Activated naive CD4-positive, alpha-beta T cell treated with anti-CD3 and anti-CD28 coated beads for 36 hours (primary cell): Measurements from ENCODE around the gene ETS1. TPM values are rescaled to one million over a fixed set of nuclear protein-coding genes. Genes with fewer than 3 reads are reported as not detected.

ENCODE experiments used
- CTCF ChIA-PET: fragments of 350-600 bp; sonication (Branson Sonifier 250); formaldehyde crosslinking; loops from one replicate; lab custom pipeline; 2021; ENCODE audit warnings: antibody characterized with exemption; lab: Charles Lee
- DNase-seq: peaks from one replicate; pipeline ENCODE4 v3.0.0-alpha.2; 2020
- H3K27ac Mint-ChIP-seq: one replicate; pipeline ENCODE4 v1.8.0; 2021; ENCODE audit warnings: mild to moderate bottlenecking, mixed read lengths
- H3K27me3 Mint-ChIP-seq: one replicate; pipeline ENCODE4 v1.8.0; 2021; ENCODE audit warnings: low read depth, mixed read lengths
- H3K36me3 Mint-ChIP-seq: one replicate; pipeline ENCODE4 v1.8.0; 2021; ENCODE audit warnings: low read depth, mixed read lengths
- H3K4me1 Mint-ChIP-seq: one replicate; pipeline ENCODE4 v1.8.0; 2021; ENCODE audit warnings: low read depth, mixed read lengths
- H3K4me3 Mint-ChIP-seq: one replicate; pipeline ENCODE4 v1.8.0; 2021; ENCODE audit warnings: mild to moderate bottlenecking, moderate library complexity, mixed read lengths
- H3K9me3 Mint-ChIP-seq: one replicate; pipeline ENCODE4 v1.8.0; 2021; ENCODE audit warnings: mixed read lengths
- intact Hi-C: fragments of 100-400 bp; cut with micrococcal nuclease; formaldehyde crosslinking; loops from one replicate; pipeline ENCODE4 v1.15.1; 2023
- total RNA-seq, 2 experiments: library from RNA; stranded (reverse); gene quantifications; one replicate each; pipeline ENCODE4 v1.2.3, GENCODE V29; 2021

Gene ETS1
- total RNA-seq, 2 experiments from 2014 or later: 336 to 338 TPM

GRCh38 chr11:128493570-128493965 lies 93.8 kb downstream of the ETS1 start:
- H3K4me1 Mint-ChIP-seq: peaks cover 96% of the 10 kb centered on the region
- H3K36me3 Mint-ChIP-seq: peaks cover 79% of the 10 kb centered on the region
- intact Hi-C loops: no loop called here
- CTCF ChIA-PET: interaction anchor here (0.8 to 2.9 kb wide), 5 partner anchors 9 to 24 kb away, joined by 3 to 10 read pairs (median 5); no protein-coding TSS in a partner anchor
- H3K27me3 Mint-ChIP-seq: no peaks in the 10 kb centered on the region
- H3K27ac Mint-ChIP-seq: peak overlapping the region; percentile 92
- no peaks in the 10 kb centered on the region for H3K9me3 Mint-ChIP-seq
- H3K4me3 Mint-ChIP-seq: peak overlapping the region; percentile 35
- no peak for DNase-seq

DNA sequence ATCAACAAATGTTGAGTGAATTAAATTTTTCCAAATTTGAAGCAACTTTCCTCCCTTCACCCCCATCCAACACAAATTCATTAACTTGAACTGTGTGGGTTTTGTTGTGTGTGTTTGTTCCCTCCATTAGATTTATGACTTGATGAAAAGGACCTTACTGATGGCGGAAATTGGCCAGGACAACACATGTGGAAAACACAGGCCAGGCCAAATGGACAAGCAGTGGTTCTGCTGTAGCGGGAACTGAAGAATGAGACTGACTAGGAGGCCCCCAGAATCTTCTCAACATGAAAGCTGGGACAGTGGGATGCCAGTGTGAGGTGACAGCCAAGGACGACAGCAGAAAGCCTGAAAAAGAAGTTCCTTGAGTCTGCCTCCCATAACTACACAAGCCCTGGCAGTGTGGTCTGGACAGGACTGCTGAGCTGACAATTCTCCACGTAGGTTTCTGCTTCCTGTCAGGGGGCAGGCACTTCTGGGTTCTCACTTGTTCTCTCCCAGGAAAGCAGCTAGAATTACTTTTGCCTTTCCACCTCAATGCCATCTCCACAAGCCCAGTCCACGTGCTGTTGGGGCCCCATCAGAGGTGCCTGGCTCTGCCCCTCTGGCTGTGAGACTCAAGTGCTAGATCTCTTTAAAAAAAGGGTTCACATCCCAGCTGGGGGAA lies 94.3 kb downstream of the ETS1 start:
- Mint-ChIP-seq H3K36me3 (peaks cover 84% of the 10 kb centered on the region), H3K9me3 (no peaks in the 10 kb centered on the region), H3K4me3 (peak overlapping the region; percentile 35), H3K27ac (peak overlapping the region; percentile 92), H3K27me3 (no peaks in the 10 kb centered on the region), H3K4me1 (peaks cover 96% of the 10 kb centered on the region)
- peak; percentile 65 for DNase-seq
- intact Hi-C loops: no loop called here
- CTCF ChIA-PET: interaction anchor here (0.8 to 2.9 kb wide), 9 partner anchors 8 to 203 kb away, joined by 3 to 10 read pairs (median 4); no protein-coding TSS in a partner anchor

GRCh38 chr11:128492461-128492860 lies 94.9 kb downstream of the ETS1 start:
- no peaks in the 10 kb centered on the region for H3K27me3 Mint-ChIP-seq
- peaks cover 83% of the 10 kb centered on the region for H3K36me3 Mint-ChIP-seq
- DNase-seq: peak; percentile 39
- peak overlapping the region; percentile 92 for H3K27ac Mint-ChIP-seq
- H3K9me3 Mint-ChIP-seq: no peaks in the 10 kb centered on the region
- peaks cover 95% of the 10 kb centered on the region for H3K4me1 Mint-ChIP-seq
- CTCF ChIA-PET: interaction anchor here (0.8 to 2.9 kb wide), 8 partner anchors 8 to 202 kb away, joined by 3 to 10 read pairs (median 4); no protein-coding TSS in a partner anchor
- intact Hi-C loops: no loop called here
- peak overlapping the region; percentile 35 for H3K4me3 Mint-ChIP-seq

GRCh38 chr11:128491195-128491936 lies 96.0 kb downstream of the ETS1 start:
- no peaks in the 10 kb centered on the region for H3K9me3 Mint-ChIP-seq
- CTCF ChIA-PET: interaction anchor here (0.8 to 2.6 kb wide), 7 partner anchors 10 to 37 kb away, joined by 3 to 16 read pairs (median 5); no protein-coding TSS in a partner anchor
- H3K4me3 Mint-ChIP-seq: peak overlapping the region; percentile 23
- DNase-seq: peak; percentile 34
- intact Hi-C loops: loop anchor here (1.0 kb wide), 1 partner anchor 8 kb away; no protein-coding TSS in a partner anchor
- peaks cover 83% of the 10 kb centered on the region for H3K36me3 Mint-ChIP-seq
- peak overlapping the region; percentile 92 for H3K27ac Mint-ChIP-seq
- no peaks in the 10 kb centered on the region for H3K27me3 Mint-ChIP-seq
- peaks cover 93% of the 10 kb centered on the region for H3K4me1 Mint-ChIP-seq

GRCh38 chr11:128490092-128490491 lies 97.3 kb downstream of the ETS1 start:
- no peaks in the 10 kb centered on the region for H3K9me3 Mint-ChIP-seq
- peaks cover 93% of the 10 kb centered on the region for H3K4me1 Mint-ChIP-seq
- peak overlapping the region; percentile 19 for H3K4me3 Mint-ChIP-seq
- DNase-seq: peak; percentile 22
- CTCF ChIA-PET: interaction anchor here (0.6 to 2.2 kb wide), 9 partner anchors 9 to 333 kb away, joined by 3 to 16 read pairs (median 4); no protein-coding TSS in a partner anchor
- intact Hi-C loops: no loop called here
- peak overlapping the region; percentile 92 for H3K27ac Mint-ChIP-seq
- no peaks in the 10 kb centered on the region for H3K27me3 Mint-ChIP-seq
- H3K36me3 Mint-ChIP-seq: peaks cover 83% of the 10 kb centered on the region

DNA sequence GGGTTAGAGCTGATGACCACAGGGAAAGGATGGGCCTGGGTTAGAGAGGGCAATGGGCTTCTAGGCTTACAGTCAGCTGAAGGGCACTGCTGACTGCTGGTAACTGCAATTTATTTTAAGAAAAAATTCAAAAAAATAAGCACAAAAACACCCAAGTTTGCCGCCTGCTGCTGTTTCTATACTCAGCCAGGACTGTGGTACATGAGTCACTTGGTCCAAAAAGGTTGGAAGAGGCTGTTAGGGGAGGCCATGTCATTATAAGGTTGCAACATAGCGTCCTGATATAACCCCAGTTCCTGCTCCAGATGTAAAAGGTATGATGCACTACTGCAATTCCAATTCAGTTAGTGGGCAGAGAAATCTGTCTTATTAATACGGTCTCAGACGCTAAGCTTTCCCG lies 98.9 kb downstream of the ETS1 start:
- H3K27me3 Mint-ChIP-seq: no peaks in the 10 kb centered on the region
- DNase-seq: peak; percentile 72
- CTCF ChIA-PET: interaction anchor here (1.1 to 2.8 kb wide), 3 partner anchors 15 to 142 kb away, joined by 3 to 7 read pairs (median 4); no protein-coding TSS in a partner anchor
- peaks cover 92% of the 10 kb centered on the region for H3K36me3 Mint-ChIP-seq
- peaks cover 94% of the 10 kb centered on the region for H3K4me1 Mint-ChIP-seq
- no peaks in the 10 kb centered on the region for H3K9me3 Mint-ChIP-seq
- intact Hi-C loops: no loop called here
- H3K27ac Mint-ChIP-seq: peak overlapping the region; percentile 92
- H3K4me3 Mint-ChIP-seq: peak overlapping the region; percentile 40

DNA sequence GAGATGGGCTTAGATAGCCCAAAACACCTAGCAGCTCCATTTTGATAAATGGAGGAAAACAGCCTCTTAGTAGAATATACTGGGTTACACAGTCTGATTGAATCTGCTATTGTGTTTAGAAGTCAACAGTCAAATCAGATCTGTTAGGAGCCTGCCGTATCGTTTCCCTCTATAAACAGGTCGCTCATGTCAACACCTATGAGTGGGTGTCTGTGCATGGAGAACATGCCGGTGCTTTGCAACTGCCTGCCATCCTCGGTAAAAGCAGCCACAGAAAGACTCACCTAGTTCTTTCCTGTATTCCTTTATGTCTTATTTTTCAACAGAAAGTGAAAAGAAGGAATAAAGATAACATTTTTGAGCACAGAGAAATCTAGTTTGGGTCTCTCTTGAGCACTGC lies 99.4 kb downstream of the ETS1 start:
- no peaks in the 10 kb centered on the region for H3K9me3 Mint-ChIP-seq
- peaks cover 92% of the 10 kb centered on the region for H3K36me3 Mint-ChIP-seq
- peak overlapping the region; percentile 39 for H3K4me3 Mint-ChIP-seq
- H3K27me3 Mint-ChIP-seq: no peaks in the 10 kb centered on the region
- CTCF ChIA-PET: interaction anchor here (0.8 to 2.8 kb wide), 6 partner anchors 11 to 143 kb away, joined by 3 to 7 read pairs (median 4); no protein-coding TSS in a partner anchor
- peaks cover 94% of the 10 kb centered on the region for H3K4me1 Mint-ChIP-seq
- intact Hi-C loops: no loop called here
- DNase-seq: peak; percentile 55
- peak overlapping the region; percentile 92 for H3K27ac Mint-ChIP-seq

- Mint-ChIP-seq H3K4me1 (peaks cover 93% of the 10 kb centered on the region), H3K4me3 (peak overlapping the region; percentile 68), H3K27me3 (no peaks in the 10 kb centered on the region), H3K27ac (peak overlapping the region; percentile 95), H3K9me3 (no peaks in the 10 kb centered on the region), H3K36me3 (peaks cover 95% of the 10 kb centered on the region)
- intact Hi-C loops: no loop called here
- CTCF ChIA-PET: interaction anchor here (0.7 to 2.4 kb wide), 7 partner anchors 9 to 148 kb away, joined by 3 to 10 read pairs (median 5); no protein-coding TSS in a partner anchor
- DNase-seq: peak; percentile 14
Observed at GRCh38 chr11:128484172-128484571, 103.2 kb downstream of the ETS1 start.

DNA sequence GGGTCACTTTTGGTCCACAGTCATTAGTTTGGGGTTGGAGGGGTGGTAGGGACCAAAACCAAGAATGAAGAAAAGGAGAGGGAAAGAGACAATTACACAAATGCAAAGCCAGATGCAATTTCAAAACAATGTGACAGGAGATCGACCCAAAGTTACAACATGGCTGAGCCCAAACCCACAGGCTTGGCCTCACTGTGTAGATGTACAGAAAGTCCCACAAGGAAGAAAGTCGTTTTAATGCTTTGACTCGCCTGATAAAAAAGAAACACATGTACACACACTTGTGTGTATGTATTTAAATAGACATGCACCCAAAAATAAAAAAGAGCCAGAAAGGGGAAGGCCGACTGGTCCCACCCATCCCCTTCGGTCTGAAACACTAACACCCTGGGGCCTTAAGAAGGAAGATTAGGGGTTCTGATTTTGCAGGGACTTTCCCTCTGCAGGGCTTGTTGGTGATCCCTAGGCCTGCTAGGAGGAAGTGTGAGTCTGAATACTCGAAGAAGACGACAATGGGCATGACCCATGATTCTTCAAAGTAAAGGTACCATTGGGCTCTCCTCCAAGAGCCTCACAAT lies 104.1 kb downstream of the ETS1 start:
- intact Hi-C loops: loop anchor here (1.0 to 2.0 kb wide), 3 partner anchors 8 to 16 kb away; no protein-coding TSS in a partner anchor
- CTCF ChIA-PET: interaction anchor here (0.7 to 3.6 kb wide), 14 partner anchors 8 to 193 kb away, joined by 3 to 16 read pairs (median 4); no protein-coding TSS in a partner anchor
- no peaks in the 10 kb centered on the region for H3K9me3 Mint-ChIP-seq
- peak overlapping the region; percentile 95 for H3K27ac Mint-ChIP-seq
- peaks cover 95% of the 10 kb centered on the region for H3K36me3 Mint-ChIP-seq
- H3K4me1 Mint-ChIP-seq: peaks cover 94% of the 10 kb centered on the region
- peak; percentile 74 for DNase-seq
- peak overlapping the region; percentile 68 for H3K4me3 Mint-ChIP-seq
- no peaks in the 10 kb centered on the region for H3K27me3 Mint-ChIP-seq

DNA sequence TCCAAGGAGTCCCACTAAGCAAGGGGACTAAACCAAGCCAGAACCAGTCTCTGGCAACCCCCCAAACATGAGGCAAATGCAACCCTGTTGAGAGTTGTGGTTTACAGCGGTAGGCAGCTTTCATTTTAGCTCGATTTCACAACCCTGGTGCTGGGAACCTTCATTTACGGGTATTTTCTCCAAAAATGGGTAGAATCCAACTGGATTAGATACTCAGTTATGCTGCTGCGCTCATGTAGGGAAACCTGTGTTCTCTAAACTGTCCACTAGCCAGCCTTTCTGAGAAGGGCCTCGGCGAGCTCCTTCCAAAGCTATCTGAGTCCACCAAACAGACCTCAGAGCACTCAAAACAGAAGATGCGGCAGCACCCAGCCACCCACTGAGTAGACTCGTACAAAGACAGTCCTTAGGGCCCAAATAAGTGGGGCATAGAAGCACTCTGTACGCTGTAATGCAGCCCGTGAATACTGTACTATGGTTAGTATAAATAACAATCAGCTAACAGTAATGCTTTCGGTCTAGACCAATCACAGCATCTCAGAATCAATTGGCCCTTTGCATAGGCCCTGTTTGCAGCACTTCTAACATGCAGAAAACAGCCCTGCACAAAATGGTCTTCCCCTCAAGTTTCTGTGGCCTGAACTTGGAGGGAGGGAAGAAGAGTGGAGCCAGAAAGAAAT lies 104.7 kb downstream of the ETS1 start:
- CTCF ChIA-PET: interaction anchor here (0.6 to 3.6 kb wide), 10 partner anchors 8 to 211 kb away, joined by 3 to 16 read pairs (median 4); partner anchors contain the start of gene FLI1
- H3K4me1 Mint-ChIP-seq: peaks cover 93% of the 10 kb centered on the region
- H3K9me3 Mint-ChIP-seq: no peaks in the 10 kb centered on the region
- peaks cover 94% of the 10 kb centered on the region for H3K36me3 Mint-ChIP-seq
- DNase-seq: peak; percentile 72
- intact Hi-C loops: loop anchor here (1.0 to 2.0 kb wide), 3 partner anchors 9 to 16 kb away; no protein-coding TSS in a partner anchor
- no peaks in the 10 kb centered on the region for H3K27me3 Mint-ChIP-seq
- peak overlapping the region; percentile 68 for H3K4me3 Mint-ChIP-seq
- peak overlapping the region; percentile 95 for H3K27ac Mint-ChIP-seq

- Mint-ChIP-seq H3K9me3 (no peaks in the 10 kb centered on the region), H3K27ac (peak overlapping the region; percentile 95), H3K27me3 (no peaks in the 10 kb centered on the region), H3K36me3 (peaks cover 98% of the 10 kb centered on the region), H3K4me3 (peak overlapping the region; percentile 68), H3K4me1 (peaks cover 97% of the 10 kb centered on the region)
- DNase-seq: no peak
- intact Hi-C loops: loop anchor here (2.0 kb wide), 1 partner anchor 17 kb away; no protein-coding TSS in a partner anchor
- CTCF ChIA-PET: interaction anchor here (0.6 to 3.6 kb wide), 9 partner anchors 9 to 212 kb away, joined by 3 to 16 read pairs (median 4); partner anchors contain the start of gene FLI1
Observed at GRCh38 chr11:128482092-128482491, 105.3 kb downstream of the ETS1 start.
